Adipocyte (in vitro differentiated cells): Measurements from ENCODE around the gene FAM186B.

Source experiments
- DNase-seq: peaks from one replicate; pipeline ENCODE4 v3.0.0-alpha.2; 2015; ENCODE audit warnings: low read depth
- H3K27me3 ChIP-seq: replicated peaks from 2 replicates; pipeline ENCODE4 v1.7.0; 2013; ENCODE audit warnings: mild to moderate bottlenecking, low read length, moderate library complexity; ENCODE audit not compliant: control insufficient read depth, insufficient read depth
- H3K36me3 ChIP-seq: 2 replicates; pipeline ENCODE4 v1.7.0; 2013; ENCODE audit warnings: low read length, mild to moderate bottlenecking, moderate library complexity; ENCODE audit not compliant: control insufficient read depth, insufficient read depth, severe bottlenecking
- H3K4me1 ChIP-seq: 2 replicates; pipeline ENCODE4 v1.7.0; 2013; ENCODE audit warnings: mild to moderate bottlenecking, low read length, moderate library complexity; ENCODE audit not compliant: control insufficient read depth, insufficient read depth
- H3K4me3 ChIP-seq: 2 replicates; pipeline ENCODE4 v1.7.0; 2013; ENCODE audit warnings: mild to moderate bottlenecking, low read length, moderate library complexity
- H3K9ac ChIP-seq: 2 replicates; pipeline ENCODE4 v1.7.0; 2013; ENCODE audit warnings: mild to moderate bottlenecking, low read length, moderate library complexity
- H3K9me3 ChIP-seq: 2 replicates; pipeline ENCODE4 v1.7.0; 2013; ENCODE audit warnings: mild to moderate bottlenecking, low read length, moderate library complexity; ENCODE audit not compliant: control insufficient read depth

Gene FAM186B

GRCh38 chr12:49538510-49539403, 66.7 kb downstream of the FAM186B start, which contains the start of gene KCNH3:
Gene KCNH3, plus strand, starts transcription at chr12:49539030. Its CDS starts 387 bp downstream, at chr12:49539417.
- DNase-seq, result peak; percentile 83
- peak within 1 kb of the TSS; percentile 68 for H3K4me3 ChIP-seq
- H3K27me3 ChIP-seq, result peaks cover 57% of the 10 kb centered on the region
- peaks cover 9% of the 10 kb centered on the region for H3K4me1 ChIP-seq
- H3K9me3 ChIP-seq, result no peaks in the 10 kb centered on the region
- H3K9ac ChIP-seq, result no peak within 1 kb of the TSS
- no peaks in the 10 kb centered on the region for H3K36me3 ChIP-seq

- Histone ChIP-seq H3K9ac (no peak overlapping the region), H3K27me3 (peaks cover 48% of the 10 kb centered on the region), H3K4me1 (peaks cover 9% of the 10 kb centered on the region), H3K4me3 (peak overlapping the region; percentile 68), H3K9me3 (no peaks in the 10 kb centered on the region), H3K36me3 (no peaks in the 10 kb centered on the region)
- DNase-seq, result peak; percentile 46
Observed at GRCh38 chr12:49537752-49538509, 67.5 kb downstream of the FAM186B start.
